H9 (cell line): ENCODE results near the gene ETFRF1. TPM values are rescaled to one million over a fixed set of nuclear protein-coding genes. Genes with fewer than 3 reads are reported as not detected.

Source experiments
- DNase-seq: peaks from one replicate; pipeline ENCODE4 v3.0.0-alpha.2; 2017
- H2AFZ ChIP-seq: one replicate; pipeline ENCODE4 v1.6.1; 2013; ENCODE audit warnings: mild to moderate bottlenecking, low read length, control low read depth, moderate library complexity
- H2AK5ac ChIP-seq: 2 replicates; pipeline ENCODE4 v1.6.1; 2013; ENCODE audit warnings: low read length, control low read depth, mixed read lengths; ENCODE audit not compliant: insufficient read length
- H2BK120ac ChIP-seq: one replicate; pipeline ENCODE4 v1.6.1; 2013; ENCODE audit warnings: low read depth, mild to moderate bottlenecking, low read length, control low read depth, inconsistent platforms; ENCODE audit not compliant: poor library complexity, severe bottlenecking
- H2BK12ac ChIP-seq: 2 replicates; pipeline ENCODE4 v1.6.1; 2013; ENCODE audit warnings: low read length, control low read depth, mixed read lengths, low read depth; ENCODE audit not compliant: insufficient read length
- H2BK15ac ChIP-seq: 2 replicates; pipeline ENCODE4 v1.6.1; 2013; ENCODE audit warnings: low read depth, low read length, control low read depth
- H2BK20ac ChIP-seq: one replicate; pipeline ENCODE4 v1.6.1; 2013; ENCODE audit warnings: low read depth, mild to moderate bottlenecking, low read length, control low read depth, inconsistent platforms; ENCODE audit not compliant: poor library complexity, severe bottlenecking
- H2BK5ac ChIP-seq: 2 replicates; pipeline ENCODE4 v1.6.1; 2013; ENCODE audit warnings: low read length, control low read depth, mixed read lengths; ENCODE audit not compliant: insufficient read length
- H3K14ac ChIP-seq: 2 replicates; pipeline ENCODE4 v1.6.1; 2013; ENCODE audit warnings: low read length, control low read depth; ENCODE audit not compliant: insufficient read depth
- H3K18ac ChIP-seq: 2 replicates; pipeline ENCODE4 v1.6.1; 2013; ENCODE audit warnings: low read depth, mild to moderate bottlenecking, mixed read lengths, low read length, control low read depth; ENCODE audit not compliant: insufficient read length
- H3K23ac ChIP-seq: 2 replicates; pipeline ENCODE4 v1.6.1; 2013; ENCODE audit warnings: low read length, control low read depth, mixed read lengths, low read depth; ENCODE audit not compliant: insufficient read length
- H3K23me2 ChIP-seq: 2 replicates; pipeline ENCODE4 v1.6.1; 2013; ENCODE audit warnings: low read depth, mild to moderate bottlenecking, mixed read lengths, low read length, control low read depth; ENCODE audit not compliant: insufficient read length, poor library complexity, severe bottlenecking
- H3K27ac ChIP-seq: 2 replicates; pipeline ENCODE4 v1.5.1; 2013; ENCODE audit warnings: low read length, control low read depth, mixed read lengths, low read depth; ENCODE audit not compliant: insufficient read length
- H3K27me3 ChIP-seq: 2 replicates; pipeline ENCODE4 v1.6.1; 2013; ENCODE audit warnings: low read length, control low read depth, inconsistent platforms; ENCODE audit not compliant: insufficient read depth
- H3K4ac ChIP-seq: 2 replicates; pipeline ENCODE4 v1.6.1; 2013; ENCODE audit warnings: low read depth, mild to moderate bottlenecking, control low read depth, inconsistent platforms, low read length, moderate library complexity
- H3K4me1 ChIP-seq: 2 replicates; pipeline ENCODE4 v1.6.1; 2013; ENCODE audit warnings: low read length, control low read depth, inconsistent platforms; ENCODE audit not compliant: insufficient read depth
- H3K4me2 ChIP-seq: 2 replicates; pipeline ENCODE4 v1.6.1; 2013; ENCODE audit warnings: low read length, control low read depth, mixed read lengths; ENCODE audit not compliant: insufficient read length, insufficient read depth
- H3K56ac ChIP-seq: 2 replicates; pipeline ENCODE4 v1.6.1; 2013; ENCODE audit warnings: low read depth, mild to moderate bottlenecking, mixed read lengths, low read length, control low read depth; ENCODE audit not compliant: insufficient read length
- H3K79me1 ChIP-seq: 2 replicates; pipeline ENCODE4 v1.6.1; 2013; ENCODE audit warnings: low read depth, mild to moderate bottlenecking, moderate library complexity, low read length, control low read depth, inconsistent platforms; ENCODE audit not compliant: insufficient read depth, poor library complexity, severe bottlenecking
- H3K79me2 ChIP-seq: 2 replicates; pipeline ENCODE4 v1.6.1; 2013; ENCODE audit warnings: low read length, control low read depth, inconsistent platforms; ENCODE audit not compliant: insufficient read depth
- H3K9ac ChIP-seq: 2 replicates; pipeline ENCODE4 v1.6.1; 2013; ENCODE audit warnings: low read length, control low read depth, mixed read lengths; ENCODE audit not compliant: insufficient read length; ENCODE audit errors: extremely low read depth
- H3K9me3 ChIP-seq: one replicate; pipeline ENCODE4 v1.6.1; 2013; ENCODE audit warnings: low read depth, low read length, inconsistent platforms; ENCODE audit not compliant: control insufficient read depth
- H3T11ph ChIP-seq: one replicate; pipeline ENCODE4 v1.6.1; 2013; ENCODE audit warnings: mild to moderate bottlenecking, low read length, control low read depth, inconsistent platforms
- H4K20me1 ChIP-seq: one replicate; pipeline ENCODE4 v1.6.1; 2013; ENCODE audit not compliant: control insufficient read depth, insufficient read length, insufficient read depth
- H4K5ac ChIP-seq: 2 replicates; pipeline ENCODE4 v1.6.1; 2013; ENCODE audit warnings: low read depth, mild to moderate bottlenecking, mixed read lengths, low read length, control low read depth; ENCODE audit not compliant: insufficient read length
- H4K8ac ChIP-seq: replicated peaks from 2 replicates; pipeline ENCODE4 v1.6.1; 2013; ENCODE audit warnings: low read length, control low read depth, mixed read lengths, low read depth; ENCODE audit not compliant: insufficient read length
- H4K91ac ChIP-seq: 2 replicates; pipeline ENCODE4 v1.6.1; 2013; ENCODE audit warnings: low read depth, mild to moderate bottlenecking, moderate library complexity, mixed read lengths, low read length, control low read depth; ENCODE audit not compliant: insufficient read length
- H3K27ac Mint-ChIP-seq, 3 experiments: 2 replicates in 2 of 3; 3 replicates in 1 of 3; pipeline ENCODE4 v1.8.0; 2020 to 2021; ENCODE audit warnings: mixed read lengths in 3 of 3, mild to moderate bottlenecking in 1 of 3, moderate library complexity in 1 of 3
- H3K27me3 Mint-ChIP-seq: 2 replicates; pipeline ENCODE4 v1.8.0; 2021; ENCODE audit warnings: low read depth, mild to moderate bottlenecking, moderate library complexity, mixed read lengths
- H3K36me3 Mint-ChIP-seq, 3 experiments: 2 replicates in 2 of 3; 3 replicates in 1 of 3; pipeline ENCODE4 v1.8.0; 2020 to 2021; ENCODE audit warnings: low read depth in 3 of 3, mixed read lengths in 3 of 3; ENCODE audit not compliant: insufficient read depth in 1 of 3
- H3K4me1 Mint-ChIP-seq, 2 experiments: 2 replicates each; pipeline ENCODE4 v1.8.0; 2020; ENCODE audit warnings: mixed read lengths in 2 of 2
- H3K4me3 Mint-ChIP-seq, 2 experiments: 2 replicates in 1 of 2; 3 replicates in 1 of 2; pipeline ENCODE4 v1.8.0; 2020 to 2021; ENCODE audit warnings: mild to moderate bottlenecking in 2 of 2, mixed read lengths in 2 of 2, moderate library complexity in 1 of 2
- H3K9me3 Mint-ChIP-seq, 2 experiments: 2 replicates in 1 of 2; 3 replicates in 1 of 2; pipeline ENCODE4 v1.8.0; 2020; ENCODE audit warnings: mild to moderate bottlenecking in 2 of 2, mixed read lengths in 2 of 2, moderate library complexity in 1 of 2
- CTCF ChIP-seq: fragments of 200-600 bp; sonication (generic); conservative IDR thresholded peaks from 3 replicates; pipeline ENCODE4 v1.8.0; 2021; ENCODE audit warnings: antibody characterized with exemption, mild to moderate bottlenecking
- WGBS: extraction: QIAGEN DNeasy Blood & Tissue Kit; methylation state at CpG from one replicate; pipeline ENCODE4 v1.1.7; 2013; ENCODE audit warnings: missing lambda C conversion rate, low lambda C conversion rate, mixed read lengths; ENCODE audit not compliant: insufficient read length; ENCODE audit errors: extremely low coverage; 5-methylcytosine and 5-hydroxymethylcytosine counted together
- total RNA-seq: library from RNA; stranded (reverse); gene quantifications from 2 replicates; pipeline ENCODE4 v1.2.1, GENCODE V29; 2021

The ETFRF1 gene
- total RNA-seq, 1 experiment from 2014 or later = 7.6 TPM

DNA sequence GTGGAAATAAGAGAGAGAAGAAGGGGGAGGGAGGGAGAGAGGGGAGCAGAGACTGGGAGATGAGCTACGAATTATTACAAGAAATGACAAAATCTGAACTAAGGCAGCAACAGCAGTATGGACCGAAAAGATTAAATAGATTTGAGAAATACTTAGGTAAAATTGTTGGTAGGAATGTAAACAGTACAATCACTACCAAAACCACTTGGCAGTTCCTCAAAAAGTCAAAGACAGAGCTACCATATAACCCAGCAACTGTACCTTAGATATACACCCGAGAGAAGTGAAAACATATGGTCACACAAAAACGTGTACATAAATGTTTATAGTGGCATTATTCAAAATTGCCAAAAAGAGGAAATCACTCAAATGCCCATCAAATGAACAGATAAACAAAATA, 41.6 kb downstream of the ETFRF1 start:
- no peak overlapping the region for H3K9ac ChIP-seq
- no peak for DNase-seq
- 0 out of 7 replicates have a peak overlapping the region, but pooled peaks of 1 of the 3 experiments have one; percentile 22 for H3K27ac Mint-ChIP-seq
- H2AFZ ChIP-seq = no peak overlapping the region
- no peak overlapping the region for H2BK5ac ChIP-seq
- no peak overlapping the region for H4K8ac ChIP-seq
- H3K27me3 ChIP-seq = no peaks in the 10 kb centered on the region
- no peak overlapping the region for H3T11ph ChIP-seq
- no peak overlapping the region for H2BK12ac ChIP-seq
- no CpG with 5 or more reads among the region's 4 CpGs for WGBS
- no peak overlapping the region for H2AK5ac ChIP-seq
- H3K4ac ChIP-seq = no peak overlapping the region
- no peak overlapping the region for H2BK20ac ChIP-seq
- H3K9me3 ChIP-seq = no peaks in the 10 kb centered on the region
- no peak overlapping the region for H3K27ac ChIP-seq
- H4K5ac ChIP-seq = no peak overlapping the region
- H3K79me1 ChIP-seq = no peaks in the 10 kb centered on the region
- no peak overlapping the region for H3K56ac ChIP-seq
- H3K4me1 Mint-ChIP-seq = no peaks in the 10 kb centered on the region; a peak in 1 of 4 replicates
- H3K4me2 ChIP-seq = no peak overlapping the region
- H3K23ac ChIP-seq = no peak overlapping the region
- H3K14ac ChIP-seq = no peak overlapping the region
- H3K4me3 Mint-ChIP-seq = no peak overlapping the region
- no peaks in the 10 kb centered on the region for H3K27me3 Mint-ChIP-seq
- no peaks in the 10 kb centered on the region for H3K9me3 Mint-ChIP-seq
- H2BK120ac ChIP-seq = no peak overlapping the region
- H3K4me1 ChIP-seq = no peaks in the 10 kb centered on the region
- peaks cover 3% of the 10 kb centered on the region; the same call in 1 of the 2 replicates for H3K79me2 ChIP-seq
- no peak for TF ChIP-seq CTCF
- H3K36me3 Mint-ChIP-seq = peaks cover 12 to 50% (median 20%) of the 10 kb centered on the region in 3 experiments; a peak in 6 of 7 replicates
- no peak overlapping the region for H4K91ac ChIP-seq
- H3K23me2 ChIP-seq = no peaks in the 10 kb centered on the region
- H2BK15ac ChIP-seq = no peak overlapping the region
- no peaks in the 10 kb centered on the region for H4K20me1 ChIP-seq
- no peak overlapping the region for H3K18ac ChIP-seq
